DND-41 (cell line): ENCODE data around the gene OSBP2.

Source experiments
- ATAC-seq: fragments of 200-7000 bp; cut with Tn5 transposase; 3 replicates; pipeline ENCODE4 v1.9.1; 2021; ENCODE audit warnings: low read depth; ENCODE audit not compliant: insufficient read depth
- DNase-seq: peaks from one replicate; pipeline ENCODE4 v3.0.0-alpha.2; 2020
- H2AFZ ChIP-seq: 2 replicates; pipeline ENCODE4 v1.6.0; 2012; ENCODE audit warnings: low read depth, low read length
- H3K27ac ChIP-seq: 2 replicates; pipeline ENCODE4 v1.5.1; 2012; ENCODE audit warnings: low read length, inconsistent platforms
- H3K27me3 ChIP-seq: fragments of 200-600 bp; sonication (generic); 2 replicates; pipeline ENCODE4 v1.6.0; 2012; ENCODE audit warnings: low read length, mild to moderate bottlenecking, inconsistent platforms; ENCODE audit not compliant: insufficient read depth, poor library complexity
- H3K36me3 ChIP-seq: 2 replicates; pipeline ENCODE4 v1.5.1; 2012; ENCODE audit warnings: low read length, inconsistent platforms; ENCODE audit not compliant: insufficient read depth
- H3K4me1 ChIP-seq: 2 replicates; pipeline ENCODE4 v1.5.1; 2012; ENCODE audit warnings: mild to moderate bottlenecking, low read length; ENCODE audit not compliant: insufficient read depth
- H3K4me2 ChIP-seq: 2 replicates; pipeline ENCODE4 v1.6.0; 2012; ENCODE audit warnings: mild to moderate bottlenecking, moderate library complexity, low read length, inconsistent platforms; ENCODE audit not compliant: insufficient read depth
- H3K4me3 ChIP-seq, 2 experiments: fragments of 200-600 bp in 1 of 2; shearing (Covaris generic) in 1 of 2; 2 replicates each; pipeline ENCODE4 v1.5.1; 2012 to 2016; ENCODE audit warnings: inconsistent platforms in 2 of 2, low read length in 2 of 2, mild to moderate bottlenecking in 2 of 2, low read depth in 1 of 2, moderate library complexity in 1 of 2
- H3K79me2 ChIP-seq: 2 replicates; pipeline ENCODE4 v1.6.0; 2012; ENCODE audit warnings: low read length, inconsistent platforms; ENCODE audit not compliant: insufficient read depth
- H3K9ac ChIP-seq: 2 replicates; pipeline ENCODE4 v1.6.0; 2012; ENCODE audit warnings: low read depth, mild to moderate bottlenecking, inconsistent platforms, low read length, moderate library complexity
- H3K9me3 ChIP-seq: 2 replicates; pipeline ENCODE4 v1.5.1; 2012; ENCODE audit warnings: low read length, moderate library complexity, mild to moderate bottlenecking, inconsistent platforms; ENCODE audit not compliant: insufficient read depth, severe bottlenecking
- H4K20me1 ChIP-seq: 2 replicates; pipeline ENCODE4 v1.6.0; 2012; ENCODE audit warnings: low read length; ENCODE audit not compliant: insufficient read depth
- CTCF ChIP-seq: IDR thresholded peaks from 2 replicates; pipeline ENCODE4 v1.5.1; 2012; ENCODE audit warnings: borderline replicate concordance, low read length, moderate library complexity, mild to moderate bottlenecking; ENCODE audit not compliant: poor library complexity, severe bottlenecking; ENCODE audit errors: extremely low read depth
- EZH2 ChIP-seq: IDR thresholded peaks from 3 replicates; pipeline ENCODE4 v1.6.1; 2012; ENCODE audit warnings: borderline replicate concordance, low read depth, mild to moderate bottlenecking, moderate library complexity, low read length, inconsistent platforms; ENCODE audit not compliant: severe bottlenecking

The OSBP2 gene

GRCh38 chr22:30783021-30783420, 88.3 kb downstream of the OSBP2 start:
- no peak for TF ChIP-seq EZH2
- no peak for TF ChIP-seq CTCF
- no peaks in the 10 kb centered on the region for H3K79me2 ChIP-seq
- no peaks in the 10 kb centered on the region for H3K4me1 ChIP-seq
- H4K20me1 ChIP-seq = no peaks in the 10 kb centered on the region
- H3K9ac ChIP-seq = no peak overlapping the region
- ATAC-seq = no peak
- no peak overlapping the region for H3K4me3 ChIP-seq
- H3K36me3 ChIP-seq = no peaks in the 10 kb centered on the region
- H3K9me3 ChIP-seq = no peaks in the 10 kb centered on the region
- no peaks in the 10 kb centered on the region for H3K27me3 ChIP-seq
- no peak overlapping the region for H2AFZ ChIP-seq
- H3K4me2 ChIP-seq = no peak overlapping the region
- no peak for DNase-seq
- H3K27ac ChIP-seq = no peak overlapping the region

- ATAC-seq = no peak
- TF ChIP-seq CTCF = no peak
- TF ChIP-seq EZH2 = no peak
- Histone ChIP-seq H2AFZ (no peak overlapping the region), H3K4me2 (no peak overlapping the region), H3K27me3 (peaks cover 9% of the 10 kb centered on the region), H3K36me3 (no peaks in the 10 kb centered on the region), H3K79me2 (no peaks in the 10 kb centered on the region), H3K27ac (no peak overlapping the region), H4K20me1 (no peaks in the 10 kb centered on the region), H3K9me3 (no peaks in the 10 kb centered on the region), H3K4me1 (no peaks in the 10 kb centered on the region), H3K4me3 (no peak overlapping the region), H3K9ac (no peak overlapping the region)
- DNase-seq = no peak
Measured at GRCh38 chr22:30785527-30785926, 90.9 kb downstream of the OSBP2 start.

- DNase-seq (no peak), ATAC-seq (no peak)
- TF ChIP-seq CTCF (no peak), EZH2 (no peak)
- no peaks in the 10 kb centered on the region for H3K79me2 ChIP-seq
- H3K27me3 ChIP-seq = peaks cover 9% of the 10 kb centered on the region
- H3K4me3 ChIP-seq = no peak overlapping the region
- H3K9me3 ChIP-seq = no peaks in the 10 kb centered on the region
- no peak overlapping the region for H3K4me2 ChIP-seq
- H3K9ac ChIP-seq = no peak overlapping the region
- H3K4me1 ChIP-seq = no peaks in the 10 kb centered on the region
- no peak overlapping the region for H2AFZ ChIP-seq
- no peak overlapping the region for H3K27ac ChIP-seq
- no peaks in the 10 kb centered on the region for H4K20me1 ChIP-seq
- no peaks in the 10 kb centered on the region for H3K36me3 ChIP-seq
Measured at GRCh38 chr22:30790366-30790765, 95.7 kb downstream of the OSBP2 start.

- Histone ChIP-seq H3K4me3 (no peak overlapping the region), H3K27ac (no peak overlapping the region), H3K79me2 (no peaks in the 10 kb centered on the region), H4K20me1 (no peaks in the 10 kb centered on the region), H2AFZ (no peak overlapping the region), H3K9ac (no peak overlapping the region), H3K9me3 (no peaks in the 10 kb centered on the region), H3K4me1 (no peaks in the 10 kb centered on the region), H3K36me3 (no peaks in the 10 kb centered on the region), H3K27me3 (peaks cover 9% of the 10 kb centered on the region), H3K4me2 (no peak overlapping the region)
- TF ChIP-seq CTCF (no peak), EZH2 (no peak)
- ATAC-seq (no peak), DNase-seq (no peak)
Measured at GRCh38 chr22:30792456-30792855, 97.8 kb downstream of the OSBP2 start.
